Thoracic aorta (tissue), 2 donors: Measurements from ENCODE around the gene XPNPEP1. TPM values are rescaled to one million over a fixed set of nuclear protein-coding genes. Genes with fewer than 3 reads are reported as not detected.

Experiments
- ATAC-seq: fragments of 150-250 bp; one replicate; pipeline ENCODE4 v1.8.0; 2017; ENCODE audit warnings: low read depth; ENCODE audit not compliant: insufficient number of reproducible peaks, low FRiP score
- DNase-seq: peaks from one replicate; pipeline ENCODE4 v3.0.0-alpha.2; 2020; ENCODE audit warnings: low spot score
- H3K27ac ChIP-seq, 2 donors: fragments of 200-600 bp; sonication (generic); 1 replicate in 1 of 2; 2 replicates in 1 of 2; pipeline ENCODE4 v1.5.1; 2016; ENCODE audit warnings: mild to moderate bottlenecking in 2 of 2, moderate library complexity in 2 of 2
- H3K27me3 ChIP-seq: fragments of 200-600 bp; sonication (generic); replicated peaks from 2 replicates; pipeline ENCODE4 v1.6.0; 2016; ENCODE audit warnings: mild to moderate bottlenecking; ENCODE audit not compliant: insufficient read depth
- H3K36me3 ChIP-seq: fragments of 200-600 bp; sonication (generic); one replicate; pipeline ENCODE4 v1.5.1; 2016
- H3K4me1 ChIP-seq, 2 donors: fragments of 200-600 bp; sonication (generic); 1 replicate in 1 of 2; 2 replicates in 1 of 2; pipeline versions ENCODE4 v1.5.1 to v1.6.0; 2016; ENCODE audit warnings: low read depth in 2 of 2, mild to moderate bottlenecking in 1 of 2; ENCODE audit not compliant: control insufficient read depth in 1 of 2
- H3K4me3 ChIP-seq: fragments of 200-600 bp; sonication (generic); 2 replicates; pipeline ENCODE4 v1.5.1; 2016; ENCODE audit warnings: mild to moderate bottlenecking
- H3K9me3 ChIP-seq: fragments of 200-600 bp; sonication (generic); 2 replicates; pipeline ENCODE4 v1.5.1; 2016
- CTCF ChIP-seq: fragments of 200-600 bp; sonication (generic); IDR thresholded peaks from one replicate; pipeline ENCODE4 v1.5.1; 2019; ENCODE audit warnings: antibody characterized with exemption
- total RNA-seq, 2 donors: library from RNA; depleted of rRNA; stranded (reverse); fragments of >200 nt; gene quantifications; one replicate each; pipeline versions ENCODE4 v1.1.0 to v1.2.3, GENCODE V29; 2016

The XPNPEP1 gene
- total RNA-seq, 2 donors from 2014 or later: 36.0 to 86.0 TPM

DNA sequence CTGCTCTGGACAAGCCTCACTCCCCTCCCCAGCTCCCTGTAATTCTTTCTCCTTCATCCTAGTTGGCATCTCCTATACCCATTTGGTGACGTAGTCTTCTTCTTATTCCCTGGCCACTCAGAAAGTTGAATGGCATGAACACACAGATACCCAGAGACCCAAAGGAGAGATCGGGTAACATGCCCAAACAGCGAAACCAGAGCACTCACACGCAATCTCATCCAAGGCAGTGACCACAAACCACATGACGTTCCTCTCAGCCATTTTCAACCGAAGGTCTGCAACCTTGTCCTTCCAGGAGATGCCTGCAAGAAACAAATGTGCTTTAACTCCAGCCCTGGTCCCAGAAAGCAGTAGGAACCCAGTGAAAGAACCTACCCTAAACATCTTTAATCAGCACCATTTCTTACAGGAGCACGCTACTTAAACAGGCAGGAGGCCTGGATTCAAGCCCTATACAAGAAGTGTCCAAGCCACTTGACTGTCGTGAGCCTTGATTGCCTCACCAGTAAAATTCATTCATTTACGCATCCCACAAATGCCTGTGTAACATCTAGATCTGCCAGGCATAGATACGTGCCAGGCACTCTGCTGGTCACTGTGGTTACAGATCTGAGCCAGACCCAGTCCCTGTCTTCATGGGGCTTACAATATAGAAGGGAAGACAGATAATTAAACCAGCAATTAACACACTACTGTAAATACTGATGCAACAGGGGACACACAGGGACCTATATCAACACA, 37.1 kb downstream of the XPNPEP1 start:
- Histone ChIP-seq H3K27ac (no peak overlapping the region), H3K4me3 (no peak overlapping the region), H3K27me3 (no peaks in the 10 kb centered on the region), H3K4me1 (peaks cover 24 to 48% of the 10 kb centered on the region in 2 donors), H3K36me3 (peaks cover 17% of the 10 kb centered on the region), H3K9me3 (no peaks in the 10 kb centered on the region)
- TF ChIP-seq CTCF: no peak
- DNase-seq (no peak), ATAC-seq (no peak)

DNA sequence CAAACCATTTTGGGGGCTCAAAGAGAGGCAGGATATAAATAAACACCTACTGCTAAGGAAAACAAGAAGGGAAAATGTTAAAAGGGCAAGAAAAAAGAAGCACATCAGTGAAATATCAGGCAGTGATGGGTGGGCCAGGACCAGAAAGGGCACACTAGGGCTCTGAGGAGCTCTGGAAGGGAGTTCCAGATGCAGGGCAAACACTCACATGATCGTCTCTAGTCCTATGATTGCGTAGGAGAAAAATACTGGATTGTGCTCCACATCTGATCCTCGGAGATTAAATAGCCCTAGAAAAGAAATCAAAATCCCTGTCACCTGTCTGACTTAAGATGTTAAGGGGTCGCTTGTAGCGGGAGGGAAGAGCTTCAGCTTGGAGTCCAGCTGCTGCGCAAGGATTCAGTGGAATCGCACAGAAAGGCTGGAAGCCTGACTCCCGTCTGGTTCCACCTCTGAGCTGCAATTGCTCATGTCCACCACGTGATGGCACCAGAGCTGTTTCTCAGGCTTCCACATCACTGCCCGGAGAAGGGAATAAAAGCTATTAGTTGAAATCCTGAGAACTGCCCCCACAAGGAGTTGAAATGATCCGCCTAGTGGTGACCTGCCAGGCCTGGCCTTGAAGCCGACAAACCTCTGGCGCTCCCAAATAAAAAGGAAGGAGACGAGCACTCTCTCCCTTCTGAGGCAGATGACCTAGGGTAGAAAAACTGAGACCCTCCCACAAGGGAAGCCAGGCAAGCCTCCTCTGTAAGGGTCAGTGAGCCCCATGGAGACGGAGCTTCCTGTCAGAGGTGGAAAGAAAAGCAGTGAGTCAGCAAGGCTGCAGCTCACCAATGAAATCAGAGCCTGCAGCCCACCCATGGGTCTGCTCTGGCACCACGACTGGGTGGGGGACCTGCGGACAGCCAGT, 39.2 kb downstream of the XPNPEP1 start:
- H3K36me3 ChIP-seq: peaks cover 32% of the 10 kb centered on the region
- H3K4me3 ChIP-seq: peak overlapping the region; percentile 61
- no peaks in the 10 kb centered on the region for H3K9me3 ChIP-seq
- H3K27ac ChIP-seq: peak overlapping the region; percentile 24 to 63
- TF ChIP-seq CTCF: peak; percentile 94
- H3K27me3 ChIP-seq: no peaks in the 10 kb centered on the region
- peak; percentile 27 for DNase-seq
- ATAC-seq: peak; percentile 82
- H3K4me1 ChIP-seq: peaks cover 8 to 27% of the 10 kb centered on the region in 2 donors

DNA sequence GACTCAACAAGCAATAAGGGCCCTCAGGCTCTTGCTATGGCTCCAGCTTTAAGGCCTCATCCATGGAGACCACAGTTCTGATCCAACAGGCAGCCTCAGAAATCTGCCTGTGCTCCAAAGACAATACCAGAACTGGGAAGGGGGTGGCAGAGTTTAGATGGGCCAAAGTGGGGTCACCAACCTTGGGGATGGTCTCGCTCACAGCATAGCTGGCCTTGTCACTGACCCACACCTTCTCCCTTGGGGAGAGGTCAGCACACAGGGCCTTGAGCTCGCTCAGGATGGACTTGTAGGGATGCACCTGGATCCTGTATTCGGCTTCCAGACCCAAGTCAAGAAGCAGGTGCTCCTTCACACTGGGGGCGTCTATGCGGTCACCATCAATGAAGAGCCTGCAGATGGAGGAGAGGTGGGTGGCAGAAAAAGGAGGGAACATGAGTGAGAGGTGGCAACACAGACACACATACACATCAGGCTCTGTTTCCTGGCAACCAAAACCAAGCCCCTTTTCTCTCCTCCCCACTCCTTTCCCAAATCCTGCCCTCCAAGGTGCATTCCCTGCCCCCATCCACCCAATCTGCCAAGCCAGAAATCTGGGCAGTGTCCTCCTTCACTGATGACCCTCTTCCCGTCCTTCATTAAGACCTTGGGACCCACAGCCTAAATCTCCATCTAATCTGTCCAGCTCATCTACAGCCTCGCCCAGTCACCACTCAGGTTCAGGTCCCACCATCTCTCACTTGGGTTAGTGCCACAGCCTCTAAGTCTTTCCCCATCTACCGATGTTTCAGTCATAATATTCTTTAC, 40.9 kb downstream of the XPNPEP1 start:
- peaks cover 8 to 22% of the 10 kb centered on the region in 2 donors for H3K4me1 ChIP-seq
- H3K36me3 ChIP-seq: peaks cover 31% of the 10 kb centered on the region
- H3K27me3 ChIP-seq: no peaks in the 10 kb centered on the region
- H3K27ac ChIP-seq: no peak overlapping the region
- no peak overlapping the region for H3K4me3 ChIP-seq
- ATAC-seq (no peak), DNase-seq (no peak)
- TF ChIP-seq CTCF: no peak
- no peaks in the 10 kb centered on the region for H3K9me3 ChIP-seq

GRCh38 chr10:109881769-109882057, 41.6 kb downstream of the XPNPEP1 start:
- H3K4me3 ChIP-seq: no peak overlapping the region
- peaks cover 8 to 14% of the 10 kb centered on the region in 2 donors for H3K4me1 ChIP-seq
- H3K36me3 ChIP-seq: peaks cover 36% of the 10 kb centered on the region
- ATAC-seq: no peak
- DNase-seq: no peak
- no peak overlapping the region for H3K27ac ChIP-seq
- no peak for TF ChIP-seq CTCF
- H3K27me3 ChIP-seq: no peaks in the 10 kb centered on the region
- no peaks in the 10 kb centered on the region for H3K9me3 ChIP-seq
